K562 (cell line): ENCODE data around the gene C10orf90. TPM values are rescaled to one million over a fixed set of nuclear protein-coding genes. Genes with fewer than 3 reads are reported as not detected.

Experiments
- ATAC-seq: fragments of 200-7000 bp; cut with Tn5 transposase; 3 replicates; pipeline ENCODE4 v1.9.1; 2020; ENCODE audit warnings: moderate library complexity
- BruUV-seq: library from RNA; stranded (reverse); fragments of 400-500 nt; replicated peaks from 2 replicates; lab custom pipeline; 2021; lab: Mats Ljungman, UMichigan
- CTCF ChIA-PET: fragments of 300-600 bp; formaldehyde crosslinking; extraction: SDS; loops from one replicate; lab custom pipeline; 2021; ENCODE audit warnings: low intra/inter-chr PET ratio; lab: Yijun Ruan, JAX
- POLR2A ChIA-PET: fragments of 300-600, 350-650 bp; sonication (Branson Sonifier 250); formaldehyde crosslinking; extraction: SDS; loops from one replicate; lab custom pipeline; 2021; ENCODE audit warnings: antibody characterized with exemption, inconsistent platforms; lab: Yijun Ruan, JAX
- DNase-seq, 4 experiments: peaks; one replicate each; pipeline versions ENCODE4 v3.0.0 to v3.0.0-alpha.2; 2011 to 2018; ENCODE audit warnings: low spot score in 3 of 4, mixed read lengths in 3 of 4; ENCODE audit errors: extremely low read depth in 1 of 4
- FAIRE-seq: peaks from 2 replicates; lab custom pipeline; 2011; peaks lifted over from hg19 to GRCh38; lab: Jason Lieb, UNC
- H2AFZ ChIP-seq: 2 replicates; pipeline ENCODE4 v1.6.0; 2011; ENCODE audit warnings: low read depth, low read length, control low read depth, inconsistent platforms
- H3K27ac ChIP-seq: fragments of 200-600 bp; 3 replicates; pipeline ENCODE4 v1.8.0; 2011; ENCODE audit warnings: low read depth, mild to moderate bottlenecking, control low read depth, inconsistent platforms, low read length, moderate library complexity, mixed read lengths; ENCODE audit errors: extremely low read depth
- H3K27me3 ChIP-seq, 2 experiments: fragments of 300-600 bp in 1 of 2; 2 replicates in 1 of 2; 3 replicates in 1 of 2; pipeline versions ENCODE4 v1.6.0 to v1.8.0; 2011; ENCODE audit warnings: inconsistent platforms in 2 of 2, low read length in 2 of 2, mild to moderate bottlenecking in 1 of 2, mixed read lengths in 1 of 2, moderate library complexity in 1 of 2; ENCODE audit not compliant: control insufficient read depth in 2 of 2, insufficient read depth in 2 of 2
- H3K36me3 ChIP-seq: fragments of 300-600 bp; 3 replicates; pipeline ENCODE4 v1.8.0; 2011; ENCODE audit warnings: mild to moderate bottlenecking, low read length, inconsistent platforms; ENCODE audit not compliant: control insufficient read depth, insufficient read depth
- H3K4me1 ChIP-seq, 2 experiments: fragments of 200-600 bp in 1 of 2; replicated peaks in 1 of 2; 2 replicates in 1 of 2; 3 replicates in 1 of 2; pipeline versions ENCODE4 v1.5.1 to v1.8.0; 2011; ENCODE audit warnings: inconsistent platforms in 2 of 2, low read length in 2 of 2, mild to moderate bottlenecking in 1 of 2, mixed read lengths in 1 of 2, moderate library complexity in 1 of 2; ENCODE audit not compliant: control insufficient read depth in 2 of 2, insufficient read depth in 2 of 2
- H3K4me2 ChIP-seq: 2 replicates; pipeline ENCODE4 v1.6.1; 2011; ENCODE audit warnings: low read length, control low read depth, inconsistent platforms, mixed read lengths; ENCODE audit not compliant: insufficient read depth
- H3K4me3 ChIP-seq: fragments of 200-600 bp; sonication (generic), shearing (Covaris generic); 2 replicates; pipeline ENCODE4 v1.5.1; 2016; ENCODE audit warnings: control low read depth, inconsistent platforms
- H3K79me2 ChIP-seq: fragments of 200-600 bp; 3 replicates; pipeline ENCODE4 v1.8.0; 2011; ENCODE audit warnings: low read length, inconsistent platforms; ENCODE audit not compliant: control insufficient read depth, insufficient read depth
- H3K9ac ChIP-seq, 2 experiments: 2 replicates each; pipeline versions ENCODE4 v1.6.0 to v1.6.1; 2011; ENCODE audit warnings: low read depth in 2 of 2, low read length in 2 of 2, control low read depth in 1 of 2, inconsistent platforms in 1 of 2, mild to moderate bottlenecking in 1 of 2, mixed read lengths in 1 of 2; ENCODE audit not compliant: insufficient read depth in 1 of 2
- H3K9me1 ChIP-seq: one replicate; pipeline ENCODE4 v1.6.0; 2011; ENCODE audit warnings: inconsistent platforms, mild to moderate bottlenecking, low read length, moderate library complexity; ENCODE audit not compliant: control insufficient read depth, insufficient read depth
- H3K9me3 ChIP-seq: replicated peaks from 2 replicates; pipeline ENCODE4 v1.5.1; 2011; ENCODE audit warnings: low read depth, low read length, inconsistent platforms; ENCODE audit not compliant: control insufficient read depth, insufficient read depth
- H4K20me1 ChIP-seq: replicated peaks from 2 replicates; pipeline ENCODE4 v1.6.1; 2011; ENCODE audit warnings: low read length, inconsistent platforms, mixed read lengths; ENCODE audit not compliant: control insufficient read depth, insufficient read depth
- CBX8 ChIP-seq: fragments of 200-600 bp; sonication (generic); IDR thresholded peaks from 2 replicates; pipeline ENCODE4 v1.6.1; 2012; ENCODE audit warnings: borderline replicate concordance, mixed run types, low read depth, mild to moderate bottlenecking, moderate library complexity, mixed read lengths, low read length, control low read depth, inconsistent platforms; ENCODE audit not compliant: poor library complexity, severe bottlenecking; ENCODE audit errors: extremely low read depth
- POLR2B ChIP-seq: fragments of 450-650 bp; IDR thresholded peaks from 2 replicates; pipeline ENCODE4 v1.6.1; 2018; ENCODE audit warnings: low read depth; ENCODE audit not compliant: partially characterized antibody
- POLR3A ChIP-seq: IDR thresholded peaks from 2 replicates; pipeline ENCODE4 v1.6.1; 2011; ENCODE audit warnings: borderline replicate concordance, mild to moderate bottlenecking, moderate library complexity; ENCODE audit not compliant: insufficient read length, insufficient read depth; ENCODE audit errors: extremely low read depth
- PURB ChIP-seq: sonication (generic); formaldehyde crosslinking; IDR thresholded peaks from 2 replicates; pipeline ENCODE4 v1.9.0; 2021; ENCODE audit warnings: low read depth, mild to moderate bottlenecking, missing genetic modification reagents
- RFX1 ChIP-seq: fragments of 450-650 bp; IDR thresholded peaks from 2 replicates; pipeline ENCODE4 v1.6.1; 2016; ENCODE audit warnings: mild to moderate bottlenecking, moderate library complexity
- ZNF445 ChIP-seq: fragments of 250-450 bp; sonication (Bioruptor Pico); IDR thresholded peaks from 2 replicates; pipeline ENCODE4 v1.4.0; 2020; ENCODE audit warnings: low read depth, mild to moderate bottlenecking, moderate library complexity
- WGBS: fragments of 100-300 bp; shearing (Covaris generic); methylation state at CpG from one replicate; pipeline ENCODE4 v1.1.6; 2016; ENCODE audit warnings: low coverage, mixed read lengths; ENCODE audit not compliant: insufficient coverage; ENCODE audit errors: missing lambda C conversion rate; 5-methylcytosine and 5-hydroxymethylcytosine counted together
- in situ Hi-C: fragments of 300-500 bp; cut with MboI; formaldehyde crosslinking; loops from 4 replicates; pipeline ENCODE4 v1.15.0; 2018; ENCODE audit warnings: inconsistent platforms, mixed read lengths
- intact Hi-C: fragments of 100-400 bp; cut with micrococcal nuclease; formaldehyde crosslinking; loops from 2 replicates; pipeline ENCODE4 v1.14.2; 2022
- polyA plus RNA-seq, 8 experiments: library from polyadenylated mRNA; depleted of rRNA in 4 of 8; stranded (reverse) in 5 of 8; unstranded in 3 of 8; fragments of >200 nt; fragmentation: Nextera tagmentation in 2 of 8; fragmentation: Illumina TruSeq in 1 of 8; extraction: Ambion mirVana in 2 of 8; extraction: Trizol in 1 of 8; gene quantifications; 2 replicates each; pipeline versions ENCODE4 v1.2.1 to v1.2.3, GENCODE V29; 2011 to 2014; ENCODE audit warnings: inconsistent platforms in 1 of 8, missing spikeins in 1 of 8
- total RNA-seq, 7 experiments: library from RNA; depleted of rRNA in 6 of 7; stranded (reverse); fragments of >200 nt in 6 of 7; fragmentation: Illumina TruSeq in 2 of 7; extraction: Trizol in 2 of 7; gene quantifications; 2 replicates each; pipeline versions ENCODE4 v1.2.1 to v1.2.3, GENCODE V29; 2011 to 2021; ENCODE audit warnings: low replicate concordance in 1 of 7

Gene C10orf90
- total and polyA plus RNA-seq, 9 of the 15 experiments (the other 6 are each of a cell fraction or from before 2014, with no cell fraction given), result not detected

DNA sequence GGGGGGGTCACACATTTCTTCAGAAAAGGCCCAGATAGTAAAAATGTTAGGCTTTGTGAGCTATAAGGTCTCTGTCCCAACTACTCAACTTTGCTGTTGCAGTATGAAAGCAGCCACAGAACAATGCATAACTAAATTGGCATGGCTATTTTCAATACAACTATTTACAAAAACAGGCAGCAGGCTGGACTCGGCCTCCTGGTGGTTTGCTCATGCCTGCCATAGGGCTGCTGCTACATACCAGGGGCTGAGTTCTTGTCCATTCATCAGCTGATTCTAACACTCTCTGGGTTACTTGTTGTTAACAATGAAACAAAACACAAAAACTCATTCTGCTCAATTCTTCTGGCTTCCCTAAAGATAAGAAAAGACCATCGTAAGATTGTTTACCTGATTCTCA, 172.8 kb downstream of the C10orf90 start:
- intact Hi-C loops, result no loop called here
- H3K4me3 ChIP-seq, result no peak overlapping the region
- H3K9ac ChIP-seq, result no peak overlapping the region
- no peak overlapping the region for H2AFZ ChIP-seq
- 0% methylated on average over 2 of the region's 2 CpGs for WGBS
- no peaks in the 10 kb centered on the region for H3K36me3 ChIP-seq
- ChIA-PET CTCF (no interaction called here), POLR2A (no interaction called here)
- no peaks in the 10 kb centered on the region for H3K9me3 ChIP-seq
- no peak for FAIRE-seq
- no peaks in the 10 kb centered on the region for H4K20me1 ChIP-seq
- H3K27me3 ChIP-seq, result no peaks in the 10 kb centered on the region
- no peaks in the 10 kb centered on the region for H3K79me2 ChIP-seq
- H3K9me1 ChIP-seq, result no peaks in the 10 kb centered on the region
- H3K4me2 ChIP-seq, result no peak overlapping the region
- no peak for ATAC-seq
- no peaks in the 10 kb centered on the region for H3K4me1 ChIP-seq
- H3K27ac ChIP-seq, result no peak overlapping the region
- in situ Hi-C loops, result no loop called here
- no peak for TF ChIP-seq ZNF445 (CRISPR knock-in tag)
- no peak for TF ChIP-seq POLR2B
- TF ChIP-seq POLR3A, result no peak
- TF ChIP-seq PURB (CRISPR knock-in tag), result no peak
- no peak for TF ChIP-seq RFX1
- no peak for TF ChIP-seq CBX8
- BruUV-seq, result no TSS peak
- no peak for DNase-seq
